ENCODE measurements around the gene ARHGEF11.

GRCh38 chr1:156905176-156905575, 140.4 kb downstream of the ARHGEF11 start:
- TF ChIP-seq CTCF (IDR thresholded peaks at IDR 0.05; ENCODE audit: low read depth, low read length, missing input control) (no peak), SP1 (IDR thresholded peaks at IDR 0.05) (no peak), HNF4A (conservative IDR thresholded peaks at IDR 0.05) (no peak), REST (IDR thresholded peaks at IDR 0.05) (no peak), YY1 (IDR thresholded peaks at IDR 0.05) (no peak), ZBTB33 (IDR thresholded peaks at IDR 0.05) (no peak), ATF3 (IDR thresholded peaks at IDR 0.05) (no peak), MAX (IDR thresholded peaks at IDR 0.05) (no peak), EGR1 (IDR thresholded peaks at IDR 0.05; ENCODE audit: low read depth in 2 of 2) (no peak), TAF1 (conservative IDR thresholded peaks at IDR 0.05) (no peak)
